Measurements from ENCODE around the gene DGKI. TPM values are rescaled to one million over a fixed set of nuclear protein-coding genes. Genes with fewer than 3 reads are reported as not detected.

DGKI gene
- total RNA-seq, 1 donor from 2014 or later, result 2.2 TPM

- no peak overlapping the region for H3K27ac Mint-ChIP-seq (ENCODE audit: unreplicated experiment)
- no peaks in the 10 kb centered on the region for H3K27me3 Mint-ChIP-seq (ENCODE audit: low read depth)
- TF ChIP-seq CTCF (conservative IDR thresholded peaks at IDR 0.05), result no peak
- no peaks in the 10 kb centered on the region for H3K36me3 Mint-ChIP-seq (ENCODE audit: low read depth)
- H3K9me3 Mint-ChIP-seq, result no peaks in the 10 kb centered on the region
- H3K4me1 Mint-ChIP-seq, result no peaks in the 10 kb centered on the region
- no peak for DNase-seq (ENCODE audit: low read depth, low spot score)
- H3K4me3 Mint-ChIP-seq, result no peak overlapping the region
Observed at GRCh38 chr7:137471128-137471527, 375.6 kb downstream of the DGKI start.

- Mint-ChIP-seq H3K36me3 (ENCODE audit: low read depth) (no peaks in the 10 kb centered on the region), H3K4me1 (no peaks in the 10 kb centered on the region), H3K27ac (ENCODE audit: unreplicated experiment) (no peak overlapping the region), H3K27me3 (ENCODE audit: low read depth) (no peaks in the 10 kb centered on the region), H3K9me3 (no peaks in the 10 kb centered on the region), H3K4me3 (no peak overlapping the region)
- no peak for TF ChIP-seq CTCF (conservative IDR thresholded peaks at IDR 0.05)
- no peak for DNase-seq (ENCODE audit: low read depth, low spot score)
Observed at GRCh38 chr7:137469858-137470257, 376.9 kb downstream of the DGKI start.

GRCh38 chr7:137469191-137469811 lies 377.5 kb downstream of the DGKI start:
- no peaks in the 10 kb centered on the region for H3K36me3 Mint-ChIP-seq (ENCODE audit: low read depth)
- no peak overlapping the region for H3K27ac Mint-ChIP-seq (ENCODE audit: unreplicated experiment)
- H3K4me3 Mint-ChIP-seq, result no peak overlapping the region
- no peaks in the 10 kb centered on the region for H3K4me1 Mint-ChIP-seq
- no peaks in the 10 kb centered on the region for H3K27me3 Mint-ChIP-seq (ENCODE audit: low read depth)
- no peak for TF ChIP-seq CTCF (conservative IDR thresholded peaks at IDR 0.05)
- DNase-seq (ENCODE audit: low read depth, low spot score), result no peak
- H3K9me3 Mint-ChIP-seq, result peaks cover 3% of the 10 kb centered on the region

GRCh38 chr7:137462847-137463246 lies 383.9 kb downstream of the DGKI start:
- H3K27ac Mint-ChIP-seq (ENCODE audit: unreplicated experiment), result no peak overlapping the region
- no peaks in the 10 kb centered on the region for H3K27me3 Mint-ChIP-seq (ENCODE audit: low read depth)
- peaks cover 7% of the 10 kb centered on the region for H3K9me3 Mint-ChIP-seq
- peaks cover 9% of the 10 kb centered on the region for H3K4me1 Mint-ChIP-seq
- no peaks in the 10 kb centered on the region for H3K36me3 Mint-ChIP-seq (ENCODE audit: low read depth)
- DNase-seq (ENCODE audit: low read depth, low spot score), result no peak
- H3K4me3 Mint-ChIP-seq, result no peak overlapping the region
- TF ChIP-seq CTCF (conservative IDR thresholded peaks at IDR 0.05), result no peak

GRCh38 chr7:137462074-137462715 lies 384.6 kb downstream of the DGKI start:
- Mint-ChIP-seq H3K9me3 (peaks cover 7% of the 10 kb centered on the region), H3K27me3 (ENCODE audit: low read depth) (no peaks in the 10 kb centered on the region), H3K4me3 (no peak overlapping the region), H3K27ac (ENCODE audit: unreplicated experiment) (no peak overlapping the region), H3K36me3 (ENCODE audit: low read depth) (no peaks in the 10 kb centered on the region), H3K4me1 (peaks cover 9% of the 10 kb centered on the region)
- no peak for DNase-seq (ENCODE audit: low read depth, low spot score)
- TF ChIP-seq CTCF (conservative IDR thresholded peaks at IDR 0.05), result no peak

All from neural crest cell (in vitro differentiated cells).